ENCODE results near the gene ZNF787.

The ZNF787 gene

GRCh38 chr19:56087647-56088496 is 33.2 kb downstream of the ZNF787 start:
- Histone ChIP-seq H3K4me3 (no peak overlapping the region), H3K27ac (no peak overlapping the region), H3K9me3 (no peaks in the 10 kb centered on the region), H3K27me3 (no peaks in the 10 kb centered on the region), H3K4me1 (peaks cover 0 to 10% (median 0%) of the 10 kb centered on the region in 4 donors), H3K36me3 (peaks cover 9 to 56% (median 22%) of the 10 kb centered on the region in 3 donors)
- intact Hi-C loops (cut with DNase I; ENCODE audit: low total_unique reads), result no loop called here
- DNase-seq, result no peak
- no peak for TF ChIP-seq CTCF (IDR thresholded peaks at IDR 0.05)

DNA sequence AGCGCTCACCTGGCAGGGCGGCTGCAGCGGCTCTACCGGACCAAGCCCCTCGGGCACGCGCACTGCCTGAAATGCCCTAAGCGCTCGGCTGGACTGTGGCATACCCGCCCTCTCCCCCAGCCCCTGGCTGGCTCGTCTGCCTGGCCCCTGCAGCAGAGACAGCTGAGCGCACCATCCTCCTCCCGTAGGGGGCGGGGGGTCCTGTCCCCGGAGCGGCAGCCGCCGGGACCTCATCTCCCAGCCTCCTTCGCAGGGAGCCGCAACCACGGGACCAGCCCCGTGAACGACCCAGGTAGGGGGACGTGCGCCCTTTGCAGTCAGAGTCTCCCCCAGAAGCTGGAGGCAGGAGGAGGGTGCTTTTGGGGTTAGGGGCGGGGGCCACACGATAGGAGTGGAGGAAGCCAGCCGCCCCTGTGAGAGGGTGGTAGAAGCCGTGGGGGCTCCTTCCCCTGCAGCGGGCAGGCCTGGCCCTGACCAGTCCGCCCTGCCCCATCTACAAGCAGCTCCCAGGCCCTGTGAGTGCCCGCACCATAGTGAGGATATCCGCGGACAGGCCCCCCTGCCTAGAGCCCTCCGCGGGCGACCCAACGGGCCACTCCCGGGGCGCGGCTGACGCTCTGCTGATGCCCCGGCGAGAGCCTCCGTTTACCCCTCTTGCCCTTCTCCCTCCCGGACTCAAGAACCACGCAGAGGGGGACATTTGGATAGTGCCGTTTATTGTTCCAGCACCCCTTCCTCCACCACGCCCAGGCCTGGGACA is 34.2 kb downstream of the ZNF787 start:
- TF ChIP-seq CTCF (IDR thresholded peaks at IDR 0.05), result no peak
- Histone ChIP-seq H3K36me3 (peaks cover 9 to 56% (median 22%) of the 10 kb centered on the region in 3 donors), H3K27me3 (no peaks in the 10 kb centered on the region), H3K9me3 (no peaks in the 10 kb centered on the region), H3K27ac (no peak overlapping the region), H3K4me1 (peaks cover 0 to 10% (median 0%) of the 10 kb centered on the region in 4 donors), H3K4me3 (no peak overlapping the region)
- intact Hi-C loops (cut with DNase I; ENCODE audit: low total_unique reads), result no loop called here
- DNase-seq, result no peak

DNA sequence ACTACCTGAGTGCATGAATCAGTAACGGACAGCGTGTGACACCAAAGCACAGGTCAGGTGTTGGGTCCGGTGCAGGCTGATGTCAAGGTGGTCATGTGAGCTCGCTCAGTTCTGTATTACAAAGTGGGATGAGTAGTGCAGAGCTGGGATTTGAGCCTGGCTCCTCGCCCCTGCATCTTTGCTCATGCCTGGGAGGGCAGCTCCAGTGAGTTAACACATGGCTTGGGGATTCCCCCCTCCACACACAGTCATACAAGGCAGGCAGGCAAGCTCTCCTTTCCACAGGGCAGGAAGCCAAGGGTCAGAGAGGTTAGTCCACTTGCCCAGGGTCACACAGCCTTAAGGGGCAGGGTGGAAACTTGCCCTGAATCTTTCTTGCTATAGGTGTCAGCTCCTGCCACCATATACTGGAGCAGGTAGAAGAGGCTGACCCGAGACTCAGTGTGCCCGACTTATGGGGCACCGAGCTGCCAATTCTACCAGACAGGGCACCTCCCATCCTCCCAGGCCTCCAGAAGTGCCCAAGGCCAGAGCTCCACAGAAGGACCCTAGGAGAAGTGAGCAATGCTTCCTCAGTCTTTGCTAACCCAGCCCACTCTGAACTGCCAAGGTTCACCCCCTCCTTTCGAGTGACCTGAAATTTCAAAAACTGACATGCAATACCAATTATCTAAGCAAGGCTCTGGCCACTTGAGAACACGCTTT is 35.4 kb downstream of the ZNF787 start:
- H3K27ac ChIP-seq, result no peak overlapping the region
- H3K36me3 ChIP-seq, result peaks cover 9 to 52% (median 22%) of the 10 kb centered on the region in 3 donors
- TF ChIP-seq CTCF (IDR thresholded peaks at IDR 0.05), result no peak
- H3K4me1 ChIP-seq, result peaks cover 0 to 18% (median 7%) of the 10 kb centered on the region in 4 donors
- no peak for DNase-seq
- intact Hi-C loops (cut with DNase I; ENCODE audit: low total_unique reads), result no loop called here
- H3K27me3 ChIP-seq, result peaks cover 0 to 5% of the 10 kb centered on the region in 2 donors
- no peaks in the 10 kb centered on the region for H3K9me3 ChIP-seq
- H3K4me3 ChIP-seq, result no peak overlapping the region

DNA sequence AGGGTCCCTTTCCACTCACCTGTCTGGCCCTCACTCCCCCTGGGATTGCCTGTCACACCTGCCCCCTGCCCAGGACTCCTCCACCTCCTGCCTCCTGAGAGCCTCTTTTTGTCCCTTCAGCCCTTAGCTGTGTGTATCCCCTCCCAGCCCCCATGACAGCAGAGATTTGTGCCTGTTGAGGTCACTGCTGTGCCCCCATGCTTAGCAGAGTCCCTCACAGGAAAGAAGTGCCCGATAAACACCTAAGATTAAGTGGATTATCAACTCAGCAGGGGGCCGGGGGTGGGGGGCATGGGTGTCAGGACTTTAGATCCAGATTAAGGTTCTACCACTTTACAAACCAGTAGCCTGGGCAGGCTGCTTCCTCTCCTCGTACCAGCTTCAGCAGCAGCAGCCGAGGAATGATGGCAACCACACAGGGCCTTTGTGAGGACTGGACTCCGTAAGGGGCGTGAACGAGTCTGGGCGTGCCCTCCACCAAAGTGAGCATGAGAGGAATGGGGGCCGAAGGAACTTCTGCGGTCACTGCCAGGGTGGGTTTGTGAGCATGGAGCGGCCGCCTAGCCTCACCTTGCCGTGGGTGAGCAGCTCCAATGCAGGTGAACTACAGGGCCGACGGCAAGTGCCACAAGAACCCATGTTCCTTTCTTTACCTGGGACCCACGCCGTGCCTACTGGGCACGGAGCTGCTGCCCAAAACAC is 36.1 kb downstream of the ZNF787 start:
- no peak for TF ChIP-seq CTCF (IDR thresholded peaks at IDR 0.05)
- Histone ChIP-seq H3K9me3 (no peaks in the 10 kb centered on the region), H3K36me3 (peaks cover 9 to 44% (median 22%) of the 10 kb centered on the region in 3 donors), H3K4me1 (peaks cover 0 to 17% (median 9%) of the 10 kb centered on the region in 4 donors), H3K4me3 (no peak overlapping the region), H3K27ac (no peak overlapping the region), H3K27me3 (peaks cover 0 to 6% of the 10 kb centered on the region in 2 donors)
- intact Hi-C loops (cut with DNase I; ENCODE audit: low total_unique reads), result loop anchor here (5.0 kb wide), 1 partner anchor 87 kb away; no protein-coding TSS in a partner anchor
- no peak for DNase-seq

- peaks cover 0 to 11% (median 8%) of the 10 kb centered on the region in 4 donors for H3K4me1 ChIP-seq
- no peak for DNase-seq
- no peak overlapping the region for H3K27ac ChIP-seq
- peaks cover 0 to 6% of the 10 kb centered on the region in 2 donors for H3K27me3 ChIP-seq
- no peak for TF ChIP-seq CTCF (IDR thresholded peaks at IDR 0.05)
- H3K9me3 ChIP-seq, result no peaks in the 10 kb centered on the region
- H3K36me3 ChIP-seq, result peaks cover 3 to 31% (median 10%) of the 10 kb centered on the region in 3 donors
- H3K4me3 ChIP-seq, result no peak overlapping the region
- intact Hi-C loops (cut with DNase I; ENCODE audit: low total_unique reads), result loop anchor here (5.0 kb wide), 1 partner anchor 89 kb away; no protein-coding TSS in a partner anchor
Measured at GRCh38 chr19:56083668-56084067, 37.4 kb downstream of the ZNF787 start.

All from tibial artery (tissue), 4 donors.